ENCODE results near the gene RNF144B.

DNA sequence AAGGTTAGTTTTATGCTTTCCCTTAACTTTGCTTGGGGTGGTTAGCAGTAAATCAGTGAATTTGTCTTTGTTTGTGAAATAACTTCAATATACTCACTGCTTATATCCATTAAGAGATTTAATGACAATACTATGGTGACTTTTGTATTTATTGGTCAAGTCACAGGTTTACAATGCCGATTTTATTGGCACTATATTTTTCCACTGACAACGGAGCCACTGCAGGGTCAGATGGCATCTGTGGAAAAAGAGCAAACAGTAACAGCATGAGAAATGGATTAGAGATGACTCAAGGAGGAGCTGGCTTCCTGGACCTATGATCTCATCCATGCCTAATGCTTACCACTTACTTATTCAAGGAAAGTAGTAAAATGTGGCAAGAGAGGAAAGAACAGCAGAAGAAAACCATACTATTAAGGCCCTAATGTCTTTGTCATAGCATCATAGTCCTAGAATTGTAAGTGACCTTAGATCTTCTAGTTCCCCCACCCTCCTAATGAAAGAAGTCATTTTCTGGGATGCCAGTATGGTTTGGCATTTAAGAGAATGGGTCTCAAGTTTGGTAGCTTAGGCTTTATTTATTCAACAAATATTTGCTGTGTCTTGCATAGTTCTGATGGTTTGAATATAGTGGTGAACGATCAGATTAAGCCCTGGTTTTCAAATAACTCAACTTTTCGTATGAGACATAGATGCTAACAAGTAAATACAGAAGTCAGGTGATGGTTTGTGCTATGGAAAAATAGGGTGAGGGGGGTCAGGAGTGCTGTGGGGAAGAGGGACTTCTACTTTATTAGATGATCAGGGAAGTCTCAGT, 18.5 kb downstream of the RNF144B start:
- TF ChIP-seq EZH2 (IDR thresholded peaks at IDR 0.05; ENCODE audit: low read depth, low read length, severe bottlenecking), result no peak
- TF ChIP-seq, protein P1, sequence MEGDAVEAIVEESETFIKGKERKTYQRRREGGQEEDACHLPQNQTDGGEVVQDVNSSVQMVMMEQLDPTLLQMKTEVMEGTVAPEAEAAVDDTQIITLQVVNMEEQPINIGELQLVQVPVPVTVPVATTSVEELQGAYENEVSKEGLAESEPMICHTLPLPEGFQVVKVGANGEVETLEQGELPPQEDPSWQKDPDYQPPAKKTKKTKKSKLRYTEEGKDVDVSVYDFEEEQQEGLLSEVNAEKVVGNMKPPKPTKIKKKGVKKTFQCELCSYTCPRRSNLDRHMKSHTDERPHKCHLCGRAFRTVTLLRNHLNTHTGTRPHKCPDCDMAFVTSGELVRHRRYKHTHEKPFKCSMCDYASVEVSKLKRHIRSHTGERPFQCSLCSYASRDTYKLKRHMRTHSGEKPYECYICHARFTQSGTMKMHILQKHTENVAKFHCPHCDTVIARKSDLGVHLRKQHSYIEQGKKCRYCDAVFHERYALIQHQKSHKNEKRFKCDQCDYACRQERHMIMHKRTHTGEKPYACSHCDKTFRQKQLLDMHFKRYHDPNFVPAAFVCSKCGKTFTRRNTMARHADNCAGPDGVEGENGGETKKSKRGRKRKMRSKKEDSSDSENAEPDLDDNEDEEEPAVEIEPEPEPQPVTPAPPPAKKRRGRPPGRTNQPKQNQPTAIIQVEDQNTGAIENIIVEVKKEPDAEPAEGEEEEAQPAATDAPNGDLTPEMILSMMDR (IDR thresholded peaks at IDR 0.05; ENCODE audit: control extremely low read depth in 1 of 3, insufficient read depth in 1 of 3, low read depth in 1 of 3, low read length in 3 of 3), result no peak
- TF ChIP-seq RFX5 (IDR thresholded peaks at IDR 0.05; ENCODE audit: borderline replicate concordance, low read depth, low read length), result no peak
- TF ChIP-seq NRF1 (IDR thresholded peaks at IDR 0.05; ENCODE audit: low read depth, low read length), result no peak
- no peak for TF ChIP-seq POLR2A (IDR thresholded peaks at IDR 0.05; ENCODE audit: control extremely low read depth in 1 of 2, low read depth in 2 of 2, low read length in 2 of 2)
- no peak for TF ChIP-seq CREB1 (IDR thresholded peaks at IDR 0.05)
- no peak for TF ChIP-seq GTF2F1 (IDR thresholded peaks at IDR 0.05; ENCODE audit: borderline replicate concordance, low read depth, low read length)
- TF ChIP-seq, protein P2, sequence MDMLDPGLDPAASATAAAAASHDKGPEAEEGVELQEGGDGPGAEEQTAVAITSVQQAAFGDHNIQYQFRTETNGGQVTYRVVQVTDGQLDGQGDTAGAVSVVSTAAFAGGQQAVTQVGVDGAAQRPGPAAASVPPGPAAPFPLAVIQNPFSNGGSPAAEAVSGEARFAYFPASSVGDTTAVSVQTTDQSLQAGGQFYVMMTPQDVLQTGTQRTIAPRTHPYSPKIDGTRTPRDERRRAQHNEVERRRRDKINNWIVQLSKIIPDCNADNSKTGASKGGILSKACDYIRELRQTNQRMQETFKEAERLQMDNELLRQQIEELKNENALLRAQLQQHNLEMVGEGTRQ (IDR thresholded peaks at IDR 0.05; ENCODE audit: low read length), result no peak
- no peak for TF ChIP-seq JUND (IDR thresholded peaks at IDR 0.05; ENCODE audit: low read length)
- no peak for TF ChIP-seq CEBPB (IDR thresholded peaks at IDR 0.05; ENCODE audit: low read depth, low read length)

Measured in H1 (cell line).